ENCODE data around the gene UTF1.
"Not testable (repeated sequence)": the region's sequence is repeated elsewhere in the genome, so short reads cannot be mapped to it uniquely, and the experiment has no call there.

UTF1 gene

GRCh38 chr10:133248334-133248715, 18.3 kb downstream of the UTF1 start:
- DNase-seq = no peak

GRCh38 chr10:133249094-133249780, 19.2 kb downstream of the UTF1 start:
- DNase-seq = no peak

GRCh38 chr10:133249975-133250754, 20.1 kb downstream of the UTF1 start:
- no peak for DNase-seq

GRCh38 chr10:133251388-133252222, 21.6 kb downstream of the UTF1 start:
- DNase-seq = no peak

- no peak for DNase-seq
Measured at GRCh38 chr10:133252223-133252552, 22.2 kb downstream of the UTF1 start.

- no peak for DNase-seq
Measured at GRCh38 chr10:133253361-133253955, 23.4 kb downstream of the UTF1 start.

- DNase-seq = no peak
Measured at GRCh38 chr10:133254421-133255120, 24.6 kb downstream of the UTF1 start.

- DNase-seq = no peak
Measured at GRCh38 chr10:133255323-133255722, 25.3 kb downstream of the UTF1 start.

GRCh38 chr10:133257489-133258065, 27.6 kb downstream of the UTF1 start:
- DNase-seq = peak; percentile 63

GRCh38 chr10:133258066-133258817, 28.2 kb downstream of the UTF1 start:
- no peak for DNase-seq

- DNase-seq = peak; percentile 96
Measured at GRCh38 chr10:133258818-133259601, 29.0 kb downstream of the UTF1 start.

- DNase-seq = no peak
Measured at GRCh38 chr10:133259602-133259989, 29.6 kb downstream of the UTF1 start.

- no peak for DNase-seq
Measured at GRCh38 chr10:133260895-133261725, 31.1 kb downstream of the UTF1 start.

GRCh38 chr10:133261726-133262325, 31.8 kb downstream of the UTF1 start:
- DNase-seq = peak; percentile 46

- DNase-seq = no peak
Measured at GRCh38 chr10:133262696-133263095, 32.7 kb downstream of the UTF1 start.

- no peak for DNase-seq
Measured at GRCh38 chr10:133263674-133264073, 33.7 kb downstream of the UTF1 start.

GRCh38 chr10:133264461-133264860, 34.4 kb downstream of the UTF1 start:
- DNase-seq = no peak

- not testable (repeated sequence) for DNase-seq
Measured at GRCh38 chr10:133265052-133265451, 35.0 kb downstream of the UTF1 start.
